PC-3 (cell line): Measurements from ENCODE around the gene FADD. TPM values are rescaled to one million over a fixed set of nuclear protein-coding genes. Genes with fewer than 3 reads are reported as not detected.

ENCODE experiments used
- ATAC-seq: fragments of 200-7000 bp; cut with Tn5 transposase; 2 replicates; pipeline ENCODE4 v1.9.1; 2020; ENCODE audit warnings: mild to moderate bottlenecking, moderate library complexity
- BruUV-seq: library from RNA; stranded (reverse); fragments of 400-500 nt; replicated peaks from 2 replicates; lab custom pipeline; 2021; lab: Mats Ljungman, UMichigan
- CTCF ChIA-PET: fragments of 300-600 bp; sonication (Branson Sonifier 250); formaldehyde crosslinking; loops from one replicate; lab custom pipeline; 2022; ENCODE audit warnings: antibody characterized with exemption; lab: Charles Lee
- POLR2A ChIA-PET: fragments of 300-600 bp; sonication (Branson Sonifier 250); formaldehyde crosslinking; loops from one replicate; lab custom pipeline; 2022; ENCODE audit warnings: antibody characterized with exemption; ENCODE audit not compliant: unreplicated experiment; lab: Charles Lee
- DNase-seq: peaks from one replicate; pipeline ENCODE4 v3.0.0-alpha.2; 2015
- H2AFZ ChIP-seq: fragments of 300-600 bp; sonication (generic); 2 replicates; pipeline ENCODE4 v1.6.0; 2016; ENCODE audit warnings: antibody characterized with exemption, low read length
- H3F3A ChIP-seq: fragments of 300-600 bp; sonication (generic); one replicate; pipeline ENCODE4 v1.6.0; 2017; ENCODE audit warnings: antibody characterized with exemption, low read length, control low read depth, mild to moderate bottlenecking; ENCODE audit not compliant: unreplicated experiment
- H3K27ac ChIP-seq: fragments of 300-600 bp; sonication (generic); 2 replicates; pipeline ENCODE4 v1.5.1; 2016; ENCODE audit warnings: mild to moderate bottlenecking, low read length
- H3K27me3 ChIP-seq: fragments of 300-600 bp; sonication (generic); 2 replicates; pipeline ENCODE4 v1.6.1; 2016; ENCODE audit warnings: low read length, mixed read lengths
- H3K36me3 ChIP-seq: fragments of 300-600 bp; sonication (generic); 2 replicates; pipeline ENCODE4 v1.6.1; 2016; ENCODE audit warnings: low read depth, mixed run types, low read length, mixed read lengths
- H3K4me1 ChIP-seq: fragments of 300-600 bp; sonication (generic); 2 replicates; pipeline ENCODE4 v1.5.1; 2016; ENCODE audit warnings: low read length; ENCODE audit not compliant: insufficient read depth
- H3K4me2 ChIP-seq: fragments of 300-600 bp; sonication (generic); 2 replicates; pipeline ENCODE4 v1.6.0; 2016; ENCODE audit warnings: low read length
- H3K4me3 ChIP-seq: fragments of 300-600 bp; sonication (generic); 2 replicates; pipeline ENCODE4 v1.5.1; 2016; ENCODE audit warnings: mild to moderate bottlenecking, low read length, mixed read lengths
- H3K79me2 ChIP-seq: fragments of 300-600 bp; sonication (generic); 2 replicates; pipeline ENCODE4 v1.6.1; 2017; ENCODE audit warnings: low read length, mixed read lengths
- H3K9ac ChIP-seq: fragments of 300-600 bp; sonication (generic); 2 replicates; pipeline ENCODE4 v1.6.0; 2016; ENCODE audit warnings: mild to moderate bottlenecking, low read length
- H3K9me2 ChIP-seq: fragments of 300-600 bp; sonication (generic); replicated peaks from 2 replicates; pipeline ENCODE4 v1.6.1; 2016; ENCODE audit warnings: mixed run types, low read length, mixed read lengths
- H3K9me3 ChIP-seq: fragments of 300-600 bp; sonication (generic); 2 replicates; pipeline ENCODE4 v1.6.1; 2016; ENCODE audit warnings: low read length, mixed read lengths
- H4K20me1 ChIP-seq: fragments of 300-600 bp; sonication (generic); 2 replicates; pipeline ENCODE4 v1.6.1; 2016; ENCODE audit warnings: low read length, mixed read lengths
- EZH2 ChIP-seq: fragments of 300-600 bp; sonication (generic); IDR thresholded peaks from one replicate; pipeline ENCODE4 v1.6.1; 2017; ENCODE audit warnings: antibody characterized with exemption, mild to moderate bottlenecking, low read length; ENCODE audit not compliant: unreplicated experiment
- EZH2phosphoT487 ChIP-seq: fragments of 300-600 bp; sonication (generic); IDR thresholded peaks from 2 replicates; pipeline ENCODE4 v1.6.1; 2018; ENCODE audit warnings: mild to moderate bottlenecking, antibody characterized with exemption, low read length, borderline replicate concordance
- intact Hi-C: fragments of 100-400 bp; cut with micrococcal nuclease; formaldehyde crosslinking; loops from 2 replicates; pipeline ENCODE4 v1.9.0; 2023
- total RNA-seq: library from RNA; depleted of rRNA; stranded (reverse); fragments of >200 nt; gene quantifications from 2 replicates; pipeline ENCODE4 v1.2.3, GENCODE V29; 2014
- TF ChIP-seq, protein P1 (sequence below): fragments of 300-600 bp; sonication (generic); conservative IDR thresholded peaks from 2 replicates; pipeline ENCODE4 v1.5.1; 2017; ENCODE audit warnings: antibody characterized with exemption, low read depth, mild to moderate bottlenecking, low read length

The FADD gene
- total RNA-seq, 1 experiment from 2014 or later, result 79.5 TPM

DNA sequence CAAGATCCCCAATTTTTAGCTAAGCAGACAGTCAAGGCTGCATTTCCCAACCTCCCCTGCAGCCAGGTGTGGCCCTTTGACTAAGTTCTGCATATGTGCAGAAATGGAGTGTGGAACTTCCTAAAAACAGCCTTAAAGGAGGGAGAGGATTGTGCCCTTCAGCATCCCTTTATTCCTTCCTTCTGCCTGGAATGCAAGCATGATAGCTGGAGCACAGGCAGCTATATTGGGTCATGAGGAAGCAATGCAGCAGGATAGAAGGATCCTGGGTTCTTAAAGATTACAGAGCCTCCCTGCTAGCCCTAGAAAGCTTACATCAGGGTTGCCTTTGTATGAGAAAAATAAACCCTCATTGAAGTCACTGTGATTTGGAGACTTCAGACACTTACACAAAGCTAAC lies 29.9 kb downstream of the FADD start:
- Histone ChIP-seq H3F3A (no peaks in the 10 kb centered on the region), H3K36me3 (no peaks in the 10 kb centered on the region), H3K4me1 (peaks cover 13% of the 10 kb centered on the region), H3K9ac (peak overlapping the region; percentile 36), H3K9me3 (no peaks in the 10 kb centered on the region), H2AFZ (no peak overlapping the region), H4K20me1 (no peaks in the 10 kb centered on the region), H3K4me2 (peak overlapping the region; percentile 5), H3K4me3 (no peak overlapping the region), H3K27ac (peak overlapping the region; percentile 86), H3K79me2 (no peaks in the 10 kb centered on the region), H3K27me3 (no peaks in the 10 kb centered on the region), H3K9me2 (no peaks in the 10 kb centered on the region)
- no peak for TF ChIP-seq EZH2phosphoT487
- TF ChIP-seq, protein P1, sequence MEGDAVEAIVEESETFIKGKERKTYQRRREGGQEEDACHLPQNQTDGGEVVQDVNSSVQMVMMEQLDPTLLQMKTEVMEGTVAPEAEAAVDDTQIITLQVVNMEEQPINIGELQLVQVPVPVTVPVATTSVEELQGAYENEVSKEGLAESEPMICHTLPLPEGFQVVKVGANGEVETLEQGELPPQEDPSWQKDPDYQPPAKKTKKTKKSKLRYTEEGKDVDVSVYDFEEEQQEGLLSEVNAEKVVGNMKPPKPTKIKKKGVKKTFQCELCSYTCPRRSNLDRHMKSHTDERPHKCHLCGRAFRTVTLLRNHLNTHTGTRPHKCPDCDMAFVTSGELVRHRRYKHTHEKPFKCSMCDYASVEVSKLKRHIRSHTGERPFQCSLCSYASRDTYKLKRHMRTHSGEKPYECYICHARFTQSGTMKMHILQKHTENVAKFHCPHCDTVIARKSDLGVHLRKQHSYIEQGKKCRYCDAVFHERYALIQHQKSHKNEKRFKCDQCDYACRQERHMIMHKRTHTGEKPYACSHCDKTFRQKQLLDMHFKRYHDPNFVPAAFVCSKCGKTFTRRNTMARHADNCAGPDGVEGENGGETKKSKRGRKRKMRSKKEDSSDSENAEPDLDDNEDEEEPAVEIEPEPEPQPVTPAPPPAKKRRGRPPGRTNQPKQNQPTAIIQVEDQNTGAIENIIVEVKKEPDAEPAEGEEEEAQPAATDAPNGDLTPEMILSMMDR, result no peak
- no peak for TF ChIP-seq EZH2
- no TSS peak for BruUV-seq
- ChIA-PET CTCF (no interaction called here), POLR2A (interaction anchor here (0.6 kb wide), 1 partner anchor 8 kb away, joined by 3 read pairs; no protein-coding TSS in a partner anchor)
- intact Hi-C loops, result loop anchor here (1.0 kb wide), 2 partner anchors 30 to 37 kb away; partner anchors contain the start of genes FADD and PPFIA1
- no peak for ATAC-seq
- no peak for DNase-seq

DNA sequence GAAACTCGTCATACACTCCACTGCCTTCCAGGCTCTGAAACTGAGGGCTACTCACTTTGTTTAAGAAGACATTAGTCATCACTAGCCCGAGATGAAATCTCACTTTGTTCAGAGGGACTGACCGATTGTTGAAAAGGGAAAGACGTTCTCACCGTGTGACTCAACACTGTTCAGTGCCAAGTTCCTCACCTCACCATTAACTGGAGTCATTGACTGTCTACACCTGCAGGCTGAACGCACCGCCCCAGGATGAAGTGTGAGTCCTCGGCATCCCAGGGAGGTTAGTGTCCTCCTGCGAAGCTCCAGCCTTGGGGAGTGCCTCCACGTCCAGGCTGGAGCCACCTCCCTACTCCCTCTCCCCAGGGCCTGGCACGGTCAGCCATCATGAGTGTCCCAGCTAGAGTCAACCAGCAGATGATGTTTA lies 30.4 kb downstream of the FADD start:
- ChIA-PET CTCF (no interaction called here), POLR2A (interaction anchor here (0.6 kb wide), 1 partner anchor 9 kb away, joined by 3 read pairs; no protein-coding TSS in a partner anchor)
- H3K79me2 ChIP-seq, result no peaks in the 10 kb centered on the region
- TF ChIP-seq EZH2 (no peak), EZH2phosphoT487 (no peak)
- TF ChIP-seq, protein P1, result no peak
- H4K20me1 ChIP-seq, result no peaks in the 10 kb centered on the region
- no peaks in the 10 kb centered on the region for H3F3A ChIP-seq
- no peaks in the 10 kb centered on the region for H3K9me2 ChIP-seq
- H3K4me2 ChIP-seq, result peak overlapping the region; percentile 48
- peak; percentile 100 for DNase-seq
- H3K27ac ChIP-seq, result peak overlapping the region; percentile 86
- H2AFZ ChIP-seq, result 0 out of 2 replicates have a peak overlapping the region, but pooled peaks have one; percentile 4
- no peaks in the 10 kb centered on the region for H3K9me3 ChIP-seq
- ATAC-seq, result peak; percentile 95
- H3K9ac ChIP-seq, result peak overlapping the region; percentile 19; the same call in 1 of the 2 replicates
- no peaks in the 10 kb centered on the region for H3K27me3 ChIP-seq
- no TSS peak for BruUV-seq
- H3K36me3 ChIP-seq, result no peaks in the 10 kb centered on the region
- H3K4me3 ChIP-seq, result no peak overlapping the region
- peaks cover 16% of the 10 kb centered on the region for H3K4me1 ChIP-seq
- intact Hi-C loops, result loop anchor here (1.0 kb wide), 2 partner anchors 30 to 37 kb away; partner anchors contain the start of genes FADD and PPFIA1

DNA sequence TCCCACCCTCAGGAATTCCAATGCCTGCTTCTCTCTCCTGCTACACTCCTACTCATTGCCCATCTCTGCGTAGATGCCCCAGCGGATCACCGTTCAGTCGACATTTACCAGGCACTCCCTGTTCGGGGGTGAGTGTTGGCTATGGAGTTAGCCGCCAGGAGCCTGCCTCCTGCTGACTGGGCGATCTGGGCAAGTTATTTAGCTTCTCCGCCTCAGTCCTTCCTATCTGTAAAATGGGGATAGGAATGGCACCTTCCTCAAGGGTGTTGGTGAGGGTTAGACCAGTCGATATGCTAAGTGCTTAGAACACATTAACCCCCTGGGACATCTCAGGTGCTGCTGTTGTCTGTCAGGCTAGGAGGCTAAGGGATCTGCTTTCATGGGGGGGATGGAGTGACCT lies 30.9 kb downstream of the FADD start:
- no peak for DNase-seq
- CTCF ChIA-PET, result no interaction called here
- peak overlapping the region; percentile 48 for H3K4me2 ChIP-seq
- H3K4me1 ChIP-seq, result peaks cover 20% of the 10 kb centered on the region
- H3K4me3 ChIP-seq, result no peak overlapping the region
- H3K79me2 ChIP-seq, result no peaks in the 10 kb centered on the region
- POLR2A ChIA-PET, result no interaction called here
- no peaks in the 10 kb centered on the region for H3F3A ChIP-seq
- no peaks in the 10 kb centered on the region for H3K27me3 ChIP-seq
- intact Hi-C loops, result loop anchor here (1.0 kb wide), 2 partner anchors 31 to 36 kb away; partner anchors contain the start of genes FADD and PPFIA1
- no peaks in the 10 kb centered on the region for H3K9me3 ChIP-seq
- ATAC-seq, result no peak
- no peak for TF ChIP-seq EZH2
- TF ChIP-seq, protein P1, result no peak
- no peak for TF ChIP-seq EZH2phosphoT487
- peak overlapping the region; percentile 83 for H3K27ac ChIP-seq
- peak overlapping the region; percentile 19; the same call in 1 of the 2 replicates for H3K9ac ChIP-seq
- H2AFZ ChIP-seq, result 0 out of 2 replicates have a peak overlapping the region, but pooled peaks have one; percentile 4
- H3K9me2 ChIP-seq, result no peaks in the 10 kb centered on the region
- H4K20me1 ChIP-seq, result no peaks in the 10 kb centered on the region
- no TSS peak for BruUV-seq
- H3K36me3 ChIP-seq, result no peaks in the 10 kb centered on the region
